NCI-H2171 (cell line): ENCODE results near the gene STEEP1.

Experiments used
- DNase-seq: peaks from one replicate; lab custom pipeline; 2025; lab: John Stamatoyannopoulos, UW

The STEEP1 gene

GRCh38 chrX:119565107-119565663 lies at the start of gene STEEP1:
Gene STEEP1 (minus strand): TSS chrX:119565409. CDS start chrX:119565355, 54 bp downstream.
- DNase-seq = peak; percentile 82

DNA sequence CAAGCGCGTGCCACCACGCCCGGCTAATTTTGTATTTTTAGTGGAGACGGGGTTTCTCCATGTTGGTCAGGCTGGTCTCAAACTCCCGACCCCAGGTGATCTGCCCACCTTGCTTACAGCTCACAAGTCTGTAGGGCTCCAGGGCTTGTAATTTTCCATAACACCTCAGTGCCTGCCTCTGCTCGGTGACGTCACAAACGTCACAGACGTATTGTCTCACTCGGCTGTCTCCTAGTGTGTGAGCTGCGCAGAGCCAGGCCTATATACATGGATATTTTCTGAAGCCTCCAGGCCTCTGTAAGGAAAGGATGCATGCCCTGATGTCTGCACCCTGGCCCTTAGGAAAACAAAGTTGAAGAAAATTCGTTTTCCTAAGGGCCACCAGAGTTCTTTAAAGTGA lies 49.6 kb upstream of the STEEP1 start:
- DNase-seq = no peak

DNA sequence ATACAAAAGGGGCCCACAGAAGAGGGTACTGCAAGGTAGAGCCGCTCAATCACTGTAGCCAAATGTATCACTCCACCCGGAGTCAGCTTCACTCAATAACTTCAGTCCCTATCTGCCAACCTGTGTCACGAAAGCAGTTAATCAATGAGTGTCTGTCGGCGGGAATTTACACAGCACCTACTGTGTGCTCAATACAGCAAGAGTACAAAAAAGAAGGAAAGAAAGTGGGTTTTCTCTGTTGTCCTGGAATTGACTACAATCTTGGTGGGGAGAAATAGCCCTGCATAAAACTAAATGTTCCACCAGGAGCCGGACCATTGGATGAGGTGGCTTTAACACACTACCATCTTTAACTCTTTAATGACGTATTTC lies 41.8 kb upstream of the STEEP1 start:
- DNase-seq = no peak

- peak; percentile 71 for DNase-seq
Measured at GRCh38 chrX:119606280-119607017, 41.2 kb upstream of the STEEP1 start, which contains the start of gene NKRF. Gene NKRF (minus strand): TSS chrX:119606424.

DNA sequence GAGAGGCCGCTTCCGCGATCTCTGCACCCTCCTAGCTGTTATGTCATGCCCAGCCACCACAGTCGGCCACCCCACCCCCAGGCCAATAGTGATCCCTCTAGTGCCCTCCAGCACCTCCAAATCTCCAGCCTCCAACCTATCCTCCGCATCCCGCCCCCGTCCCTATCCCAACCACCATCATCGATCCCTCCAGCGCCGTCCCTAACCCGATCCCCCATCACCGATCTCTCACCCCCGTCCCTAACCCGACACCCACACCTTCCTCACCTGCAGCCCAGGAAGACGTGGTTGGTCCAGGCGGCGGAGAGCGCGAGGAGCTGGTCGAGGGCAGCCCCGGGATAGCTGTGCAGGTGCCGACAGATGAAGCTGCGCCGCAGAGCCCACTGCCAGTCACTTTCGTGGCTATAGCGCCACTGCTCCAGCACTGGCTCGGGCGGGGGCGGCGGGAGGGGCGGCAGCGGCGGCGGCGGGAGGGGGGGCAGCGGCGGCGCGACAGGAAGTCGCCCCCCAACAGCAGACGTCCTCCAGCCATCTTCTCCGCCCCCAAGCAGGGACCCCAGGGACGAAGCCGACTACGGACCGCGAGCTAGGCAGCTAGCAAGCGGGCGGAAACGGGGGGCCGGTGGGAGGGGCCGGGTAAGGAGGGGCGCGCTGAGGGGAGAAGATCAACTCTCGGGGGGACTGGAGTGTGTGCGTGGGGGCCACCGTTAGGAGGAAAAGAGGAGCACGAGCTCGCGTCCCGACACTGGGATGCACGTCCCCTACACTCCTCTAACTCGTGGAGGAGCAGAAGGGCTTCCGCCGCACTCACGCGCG lies 40.5 kb upstream of the STEEP1 start:
- DNase-seq = peak; percentile 10

- no peak for DNase-seq
Measured at GRCh38 chrX:119604766-119605463, 39.7 kb upstream of the STEEP1 start.

DNA sequence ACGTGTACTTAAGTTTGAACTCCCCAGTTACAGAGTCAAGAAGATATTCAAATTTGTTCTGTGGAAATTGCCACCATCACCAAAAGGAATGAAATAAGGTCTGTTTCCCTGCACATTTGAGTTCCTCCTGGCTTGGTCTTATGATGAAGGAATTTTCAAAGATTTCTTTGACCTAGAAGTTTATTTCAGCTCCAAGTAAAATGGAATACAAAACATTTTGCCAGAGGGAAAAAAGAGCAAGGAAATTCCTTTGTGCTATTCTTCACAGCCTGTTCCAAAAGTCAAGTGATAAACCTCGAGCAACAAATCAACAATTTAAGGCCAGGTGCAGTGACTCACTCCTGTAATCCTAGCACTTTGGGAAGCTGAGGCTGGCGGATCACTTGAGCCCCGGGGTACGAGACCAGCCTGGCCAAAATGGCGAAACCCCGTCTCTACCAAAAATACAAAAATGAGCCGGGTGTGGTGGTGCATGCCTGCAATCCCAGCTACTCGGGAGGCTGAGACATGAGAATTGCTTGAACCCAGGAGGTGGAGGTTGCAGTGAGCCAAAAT lies 37.6 kb upstream of the STEEP1 start:
- no peak for DNase-seq

DNA sequence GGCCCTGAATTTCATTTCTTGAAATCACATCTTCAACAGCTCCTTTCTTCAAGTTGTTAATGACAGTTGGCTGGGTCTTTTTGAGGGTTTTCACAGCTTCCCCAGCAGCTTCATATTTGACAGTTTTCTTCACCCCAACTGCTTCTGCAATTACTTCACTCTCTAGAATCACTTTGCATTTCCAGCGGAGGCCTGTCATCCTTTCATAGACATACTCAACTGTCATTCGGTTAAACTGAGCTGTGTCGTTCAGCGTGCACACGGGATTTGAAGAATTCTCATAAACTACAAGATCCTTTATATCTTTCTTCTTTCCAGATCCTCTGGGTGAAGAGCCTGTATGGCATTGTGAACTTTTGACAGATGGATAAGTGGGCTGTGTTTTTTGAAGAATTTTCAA lies 24.6 kb upstream of the STEEP1 start:
- no peak for DNase-seq

DNA sequence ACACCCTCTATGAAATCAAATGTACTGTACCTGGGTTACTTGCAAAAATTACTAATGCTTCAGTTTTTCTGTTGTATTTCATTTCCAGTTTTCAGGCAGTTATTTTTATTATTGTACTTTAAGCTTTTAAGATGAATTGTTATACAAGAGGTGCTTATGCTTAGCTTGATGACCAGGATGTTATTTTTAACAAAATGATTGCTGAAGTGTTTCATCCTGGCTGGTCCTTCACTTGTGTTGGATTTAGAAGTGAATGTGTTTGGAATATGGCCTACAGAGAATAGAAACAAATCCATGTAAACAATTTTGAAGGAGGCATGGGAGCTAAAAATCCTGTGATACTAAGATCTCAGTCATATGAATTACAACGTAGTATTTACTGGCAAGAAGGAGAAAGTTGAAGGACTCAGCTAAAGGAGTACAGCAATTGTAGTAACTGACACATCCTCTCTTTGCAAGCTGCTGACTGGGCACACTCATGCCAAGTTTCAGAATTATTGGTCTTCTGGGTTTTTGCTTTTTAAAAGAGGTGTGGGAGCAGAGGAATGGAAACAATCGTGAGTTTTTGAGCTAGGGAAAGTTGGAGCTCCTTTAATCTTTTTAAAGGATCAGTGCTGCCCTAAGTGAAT lies 18.3 kb upstream of the STEEP1 start:
- DNase-seq = no peak

GRCh38 chrX:119579414-119579813 lies 14.2 kb upstream of the STEEP1 start:
- no peak for DNase-seq

DNA sequence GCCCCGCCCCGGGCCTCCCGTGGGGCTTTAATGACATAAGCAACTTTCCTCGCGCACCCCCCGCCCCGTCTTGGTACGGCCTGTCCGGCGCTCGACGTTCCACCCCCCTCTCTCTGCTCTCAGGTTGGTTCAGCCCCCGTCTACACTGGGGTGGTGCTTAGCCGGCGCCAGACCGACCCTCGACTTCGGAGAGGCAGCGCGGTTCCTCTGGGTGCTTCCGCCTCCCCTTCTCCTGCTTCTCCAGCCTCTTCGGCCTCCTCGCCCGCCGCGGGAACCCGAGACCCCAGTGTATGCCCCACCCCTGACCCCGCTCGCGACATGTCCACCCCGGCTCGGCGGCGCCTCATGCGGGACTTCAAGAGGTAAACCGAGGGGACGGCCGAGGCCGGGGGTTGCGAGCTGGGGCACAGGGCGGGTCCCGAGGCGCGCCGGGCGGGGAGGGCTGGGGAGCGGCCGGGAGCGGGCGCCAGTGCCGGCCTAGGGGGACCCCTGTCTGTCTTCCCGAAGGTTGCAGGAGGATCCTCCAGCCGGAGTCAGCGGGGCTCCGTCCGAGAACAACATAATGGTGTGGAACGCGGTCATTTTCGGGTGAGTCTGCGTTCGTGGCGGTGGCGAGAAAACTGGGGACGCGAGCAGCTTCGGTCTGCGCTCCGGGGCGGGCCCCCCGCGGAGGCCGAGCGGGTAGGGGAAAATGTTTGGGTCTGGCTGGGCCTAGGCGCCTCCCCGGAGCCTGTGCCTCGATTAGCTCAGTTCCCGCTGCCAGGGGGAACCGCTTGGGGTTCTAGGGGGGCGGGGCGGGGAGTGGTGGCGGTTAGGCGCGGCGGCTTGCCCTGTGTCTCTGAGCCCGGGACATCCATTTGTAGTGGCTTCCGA lies 9.4 kb upstream of the STEEP1 start, which contains the start of gene UBE2A:
Gene UBE2A, plus strand, starts transcription at position 170 of the 873 bp plus-strand sequence. Its CDS starts 149 bp downstream, at position 319.
- DNase-seq = peak; percentile 85

GRCh38 chrX:119573840-119574393 lies 8.7 kb upstream of the STEEP1 start:
- DNase-seq = no peak

- DNase-seq = no peak
Measured at GRCh38 chrX:119573222-119573621, 8.0 kb upstream of the STEEP1 start.

GRCh38 chrX:119570351-119570835 lies 5.2 kb upstream of the STEEP1 start:
- DNase-seq = no peak

- no peak for DNase-seq
Measured at GRCh38 chrX:119552508-119552907, 12.7 kb downstream of the STEEP1 start.

DNA sequence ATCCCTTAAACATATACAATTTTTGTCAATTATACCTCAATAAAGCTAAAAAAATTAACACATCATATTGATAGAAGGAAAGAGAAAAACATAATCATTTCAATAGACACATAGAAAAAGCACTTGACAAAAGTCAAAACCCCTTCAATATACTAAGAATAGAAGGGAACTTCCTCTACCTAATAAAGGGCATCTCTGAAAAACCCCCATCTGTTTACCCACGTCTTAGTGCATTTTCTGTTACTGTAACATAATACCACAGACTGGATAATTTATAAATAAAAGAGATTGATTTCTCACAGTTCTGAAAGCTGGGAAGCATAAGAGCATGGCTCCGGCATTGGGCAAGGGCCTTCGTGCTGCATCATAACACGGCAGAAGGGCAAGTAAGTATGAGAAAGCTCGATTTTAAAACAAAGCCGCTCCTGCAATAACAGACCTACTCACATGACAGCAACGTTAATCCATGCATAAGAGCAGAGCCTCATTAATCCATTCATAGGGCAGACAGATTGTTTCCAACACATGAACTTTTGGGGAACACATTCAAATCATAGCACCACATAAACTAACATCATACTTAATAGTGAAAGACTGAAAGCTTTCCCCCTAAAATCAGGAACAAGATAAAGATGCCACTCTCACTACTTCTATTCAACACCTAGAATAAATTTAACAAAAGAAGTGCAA lies 15.7 kb downstream of the STEEP1 start:
- peak; percentile 18 for DNase-seq

DNA sequence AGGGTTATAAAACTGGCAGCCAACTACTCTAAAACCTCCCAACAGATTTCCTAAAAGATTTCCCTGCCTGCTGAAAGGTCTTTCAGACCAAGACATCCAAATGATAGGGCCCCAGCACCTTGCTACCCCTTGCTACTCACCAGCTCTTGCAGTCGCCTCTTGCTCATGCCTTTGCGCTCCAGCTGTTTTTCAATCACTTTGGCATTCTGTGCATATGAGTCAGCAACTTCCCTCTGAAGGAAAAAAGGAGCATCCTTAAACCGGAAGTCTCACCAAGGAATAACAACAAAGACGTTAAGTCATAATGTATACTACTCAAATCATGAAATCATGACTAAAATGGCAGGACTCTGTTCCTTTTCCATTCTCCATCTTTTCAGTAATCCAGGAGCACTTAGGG lies 24.0 kb downstream of the STEEP1 start:
- no peak for DNase-seq

GRCh38 chrX:119539872-119540271 lies 25.3 kb downstream of the STEEP1 start:
- no peak for DNase-seq

- DNase-seq = no peak
Measured at GRCh38 chrX:119537487-119537886, 27.7 kb downstream of the STEEP1 start.
